Renal cortex interstitium (tissue), 11 donors: ENCODE data around the gene OBI1. TPM values are rescaled to one million over a fixed set of nuclear protein-coding genes. Genes with fewer than 3 reads are reported as not detected.

Experiments
- DNase-seq, 11 donors: peaks; one replicate each; pipeline ENCODE4 v3.0.0-alpha.2; 2013; ENCODE audit warnings: low read depth in 9 of 11, low spot score in 4 of 11; ENCODE audit errors: extremely low read depth in 1 of 11
- polyA plus RNA-seq, 3 donors: library from polyadenylated mRNA; unstranded; fragments of 120-200 nt; gene quantifications; one replicate each; pipeline ENCODE4 v1.2.1, GENCODE V29; 2013; ENCODE audit not compliant: insufficient read length in 3 of 3

OBI1 gene
- polyA plus RNA-seq, 3 donors, result 19.7 to 25.7 (median 22.9) TPM

GRCh38 chr13:78596736-78597601, 62.0 kb downstream of the OBI1 start:
- no peak for DNase-seq

DNA sequence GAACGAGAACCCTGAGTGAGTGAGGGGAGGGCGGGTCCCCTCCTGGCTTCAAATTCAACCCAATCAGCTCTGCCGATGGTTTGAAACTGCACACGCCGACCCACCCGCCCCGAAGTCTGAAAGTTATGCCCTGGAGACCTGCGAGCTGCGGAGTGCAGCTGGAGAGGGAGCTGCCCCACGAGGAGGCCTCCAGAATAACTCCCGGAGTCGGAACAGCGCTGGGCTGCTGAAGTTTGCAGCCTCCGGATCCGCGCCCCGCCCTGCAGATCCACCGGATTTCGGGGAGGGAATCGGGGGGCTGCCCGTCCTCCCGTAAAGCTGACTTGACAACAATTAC, 62.6 kb downstream of the OBI1 start:
- DNase-seq, result no peak

GRCh38 chr13:78595495-78596398, 63.2 kb downstream of the OBI1 start:
- DNase-seq, result no peak

- DNase-seq, result no peak
These were observed 64.4 kb downstream of the OBI1 start for GRCh38 chr13:78594456-78594975.

- no peak for DNase-seq
These were observed 65.1 kb downstream of the OBI1 start for GRCh38 chr13:78593652-78594455.

DNA sequence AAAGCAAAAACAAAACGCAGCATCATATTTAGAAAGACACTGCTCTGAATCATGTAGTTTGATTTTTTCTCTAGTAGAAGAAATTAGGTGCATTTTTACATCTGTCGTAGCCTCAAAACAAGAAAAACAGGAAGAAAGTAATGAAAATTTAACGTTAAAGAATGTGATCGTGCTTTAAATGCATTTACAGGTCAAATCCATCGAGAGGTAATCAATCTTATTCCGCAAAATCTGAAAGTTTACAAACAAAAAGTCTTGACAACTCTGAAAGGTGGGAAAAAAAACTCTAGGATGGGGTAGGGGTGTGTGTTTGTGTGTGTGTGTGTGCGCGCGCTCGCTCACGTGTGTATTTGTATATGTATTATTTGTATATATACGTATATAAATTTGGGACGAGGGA, 65.8 kb downstream of the OBI1 start:
- no peak for DNase-seq

DNA sequence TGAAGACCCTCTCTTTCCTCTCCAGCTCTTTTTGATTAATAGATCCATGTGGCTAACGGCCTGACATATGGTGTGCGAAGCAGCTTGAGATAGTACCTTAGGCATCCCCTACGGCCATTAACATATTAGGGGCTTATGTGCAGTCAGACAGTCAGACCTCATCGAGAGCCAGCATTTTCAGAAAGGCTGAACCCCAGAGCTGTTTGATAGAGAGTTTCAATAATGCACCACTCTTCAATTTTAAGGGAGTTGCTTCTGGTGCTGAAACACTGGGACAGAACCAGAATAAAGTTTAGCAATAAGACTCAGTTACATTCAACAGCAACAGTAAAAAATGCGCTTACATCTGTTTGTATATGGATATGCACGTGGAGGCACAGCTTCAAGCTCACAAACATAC, 66.4 kb downstream of the OBI1 start:
- no peak for DNase-seq

GRCh38 chr13:78589206-78589605, 69.7 kb downstream of the OBI1 start:
- DNase-seq, result peak in 1 of 11 donors; percentile 77

DNA sequence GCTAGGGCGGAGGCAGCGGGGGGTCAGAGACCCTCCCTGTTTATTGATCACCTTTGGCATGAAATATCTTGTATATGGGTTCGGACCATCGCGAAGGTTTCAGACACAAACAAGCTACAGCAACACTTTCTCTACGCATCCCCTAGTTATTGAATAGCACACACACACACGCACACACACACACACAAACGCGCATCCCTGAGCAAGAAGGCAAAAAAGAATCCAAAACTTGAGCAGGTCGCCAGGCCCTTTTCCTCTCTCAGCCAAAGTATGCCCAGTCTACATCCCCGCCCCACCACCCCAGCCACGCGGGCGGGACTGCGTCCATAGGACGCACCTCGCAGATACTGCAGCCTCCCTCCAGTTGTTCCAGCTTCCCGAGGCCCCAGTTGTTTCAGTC, 71.6 kb downstream of the OBI1 start:
- DNase-seq, result no peak

DNA sequence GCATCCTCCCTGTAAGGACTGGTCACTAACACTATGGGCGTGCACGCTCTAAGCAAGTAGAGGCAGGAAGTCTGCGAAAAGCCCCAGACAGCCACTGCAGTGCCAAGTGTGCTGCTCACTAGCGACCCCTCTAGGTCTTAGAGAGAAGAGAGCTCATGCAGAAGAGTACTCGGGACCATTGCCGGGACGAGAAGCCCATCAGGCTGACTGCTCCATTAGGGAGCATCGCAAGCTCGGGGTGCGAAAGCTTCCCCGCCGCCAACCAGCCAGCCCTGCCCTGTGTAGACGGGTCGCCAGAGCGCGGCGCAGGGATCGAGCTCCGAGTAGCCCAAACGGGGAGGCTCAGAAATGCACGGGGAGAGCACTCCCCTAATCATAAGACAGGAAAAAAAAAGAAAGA, 72.2 kb downstream of the OBI1 start:
- no peak for DNase-seq

DNA sequence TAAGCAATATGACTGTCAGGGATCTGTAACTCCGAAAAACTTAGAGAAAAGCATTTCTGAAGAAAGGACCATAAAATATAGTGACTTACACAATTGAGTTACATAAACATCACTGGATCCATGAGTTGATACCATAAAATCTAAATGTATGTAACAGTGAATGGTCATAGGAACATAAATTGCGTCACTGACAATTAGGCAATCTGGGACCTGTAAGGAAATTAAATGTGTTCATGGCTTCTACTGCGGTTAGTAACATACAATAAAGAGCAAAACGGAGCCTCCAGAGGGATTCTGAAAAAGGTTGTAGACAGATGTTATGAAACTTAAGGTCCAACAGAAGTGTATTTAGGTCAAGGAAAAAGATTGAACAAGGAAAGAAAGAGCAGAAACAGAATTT, 82.7 kb downstream of the OBI1 start:
- DNase-seq, result no peak

GRCh38 chr13:78572459-78572858, 86.5 kb downstream of the OBI1 start:
- no peak for DNase-seq

- no peak for DNase-seq
These were observed 89.9 kb downstream of the OBI1 start for GRCh38 chr13:78569029-78569428.

DNA sequence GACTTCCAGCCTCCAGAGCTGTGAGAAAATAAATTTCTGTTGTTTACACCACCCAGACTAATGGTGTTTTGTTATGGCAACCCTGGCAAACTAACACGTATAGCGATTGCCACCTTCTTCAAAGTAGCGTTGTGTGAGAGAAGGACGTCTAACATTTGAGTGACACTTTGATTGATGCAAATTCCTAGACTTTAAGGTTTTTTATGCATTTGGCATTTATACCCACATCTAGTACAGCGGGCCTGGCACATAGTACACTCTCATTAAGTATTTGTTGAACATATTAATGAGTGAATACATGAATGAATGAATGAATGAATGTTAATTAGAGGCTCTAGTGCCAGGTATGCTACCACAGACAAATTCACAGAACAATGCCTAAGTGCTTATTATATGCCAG, 92.3 kb downstream of the OBI1 start:
- DNase-seq, result no peak

Other genes starting within 250 kb of the OBI1 start
- gene POU4F1, start 55.6 kb downstream of the OBI1 start, polyA plus RNA-seq, result under 1 TPM; 0.03 to 0.08 (median 0.06) TPM